Measurements from ENCODE around the gene UBE2O.

The UBE2O gene

DNA sequence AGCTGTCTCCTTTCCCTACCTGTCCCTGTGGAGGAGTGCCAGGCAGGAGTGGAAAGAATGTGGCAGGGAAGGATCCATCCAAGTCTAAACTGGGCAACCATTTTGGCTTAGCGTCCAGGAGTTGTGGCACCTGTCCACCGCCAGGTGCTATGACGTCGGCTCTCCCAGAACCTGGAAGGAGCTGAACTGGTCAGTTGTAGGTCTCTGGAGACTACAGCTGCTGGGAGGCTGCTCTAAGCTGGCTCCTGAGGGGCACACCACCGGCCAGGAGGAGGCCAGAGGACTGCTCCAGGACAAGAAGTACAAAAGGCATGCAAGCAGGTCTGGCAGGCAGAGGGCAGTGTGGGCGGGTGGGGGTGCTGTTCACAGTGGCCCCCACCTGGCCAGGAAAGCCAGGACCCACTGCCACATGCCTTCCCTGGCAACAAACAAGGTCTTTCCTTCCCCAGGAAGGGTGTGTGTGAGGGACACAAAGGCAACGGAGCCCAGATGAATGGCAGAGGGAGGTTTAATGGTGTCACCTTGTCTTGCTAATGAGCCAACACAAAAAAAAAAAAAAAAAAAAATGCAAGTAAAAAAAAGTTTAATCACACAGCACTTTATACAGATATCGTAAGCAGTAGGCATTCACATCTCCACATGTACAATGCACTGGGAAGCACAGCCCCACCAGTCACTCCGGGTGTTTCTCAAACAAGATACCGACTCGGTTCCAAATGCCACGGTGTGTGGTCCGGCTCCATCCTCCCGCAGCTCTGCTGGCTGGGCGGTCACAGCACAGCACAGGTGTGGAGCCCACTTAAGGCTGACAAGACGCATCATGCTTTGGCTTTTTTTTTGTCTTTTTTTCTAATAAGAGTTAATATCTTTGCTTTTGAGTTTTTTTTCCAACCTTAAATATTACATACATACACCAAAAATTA, 63.7 kb downstream of the UBE2O start:
- DNase-seq (ENCODE audit: low read depth), result no peak

DNA sequence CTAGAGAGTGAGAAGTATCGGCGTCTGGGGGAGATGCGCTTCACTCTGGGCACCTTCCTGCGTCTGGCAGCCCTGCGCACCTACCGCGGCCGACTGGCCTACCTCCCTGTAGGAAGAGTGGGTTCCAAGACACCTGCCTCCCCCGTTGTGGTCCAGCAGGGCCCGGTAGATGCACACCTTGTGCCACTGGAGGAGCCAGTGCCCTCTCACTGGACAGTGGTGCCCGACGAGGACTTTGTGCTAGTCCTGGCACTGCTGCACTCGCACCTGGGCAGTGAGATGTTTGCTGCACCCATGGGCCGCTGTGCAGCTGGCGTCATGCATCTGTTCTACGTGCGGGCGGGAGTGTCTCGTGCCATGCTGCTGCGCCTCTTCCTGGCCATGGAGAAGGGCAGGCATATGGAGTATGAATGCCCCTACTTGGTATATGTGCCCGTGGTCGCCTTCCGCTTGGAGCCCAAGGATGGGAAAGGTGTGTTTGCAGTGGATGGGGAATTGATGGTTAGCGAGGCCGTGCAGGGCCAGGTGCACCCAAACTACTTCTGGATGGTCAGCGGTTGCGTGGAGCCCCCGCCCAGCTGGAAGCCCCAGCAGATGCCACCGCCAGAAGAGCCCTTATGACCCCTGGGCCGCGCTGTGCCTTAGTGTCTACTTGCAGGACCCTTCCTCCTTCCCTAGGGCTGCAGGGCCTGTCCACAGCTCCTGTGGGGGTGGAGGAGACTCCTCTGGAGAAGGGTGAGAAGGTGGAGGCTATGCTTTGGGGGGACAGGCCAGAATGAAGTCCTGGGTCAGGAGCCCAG, 65.8 kb downstream of the UBE2O start:
- DNase-seq (ENCODE audit: low read depth), result no peak

DNA sequence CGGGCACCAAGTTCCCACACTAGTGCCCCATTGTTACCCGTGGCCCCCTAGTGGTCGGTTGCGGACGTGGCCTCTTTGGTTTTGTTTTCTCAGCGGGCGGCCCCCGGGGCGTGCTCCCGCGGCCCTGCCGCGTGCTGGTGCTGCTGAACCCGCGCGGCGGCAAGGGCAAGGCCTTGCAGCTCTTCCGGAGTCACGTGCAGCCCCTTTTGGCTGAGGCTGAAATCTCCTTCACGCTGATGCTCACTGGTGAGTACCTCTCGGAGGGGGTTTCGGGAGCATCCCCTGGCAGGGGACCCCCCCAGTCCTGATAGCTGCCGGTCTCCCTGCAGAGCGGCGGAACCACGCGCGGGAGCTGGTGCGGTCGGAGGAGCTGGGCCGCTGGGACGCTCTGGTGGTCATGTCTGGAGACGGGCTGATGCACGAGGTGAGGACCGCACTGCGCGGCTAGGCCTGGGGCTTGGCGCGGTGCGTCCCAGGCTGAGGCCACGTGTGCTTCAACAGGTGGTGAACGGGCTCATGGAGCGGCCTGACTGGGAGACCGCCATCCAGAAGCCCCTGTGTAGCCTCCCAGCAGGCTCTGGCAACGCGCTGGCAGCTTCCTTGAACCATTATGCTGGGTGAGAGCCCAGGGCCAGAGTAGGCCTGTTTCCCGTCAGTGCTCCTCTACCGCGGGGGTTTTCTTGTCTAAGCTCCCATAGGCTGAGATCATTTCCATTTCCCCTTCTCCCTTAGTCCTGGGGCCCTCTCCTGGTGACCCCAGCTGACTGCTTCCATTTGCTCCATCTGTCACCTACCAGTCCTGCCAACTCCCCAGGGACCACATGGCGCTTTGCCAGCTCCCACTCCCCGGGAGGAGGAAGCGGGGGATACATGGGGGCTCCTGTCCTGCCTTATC, 66.8 kb downstream of the UBE2O start:
- DNase-seq (ENCODE audit: low read depth), result peak; percentile 76

DNA sequence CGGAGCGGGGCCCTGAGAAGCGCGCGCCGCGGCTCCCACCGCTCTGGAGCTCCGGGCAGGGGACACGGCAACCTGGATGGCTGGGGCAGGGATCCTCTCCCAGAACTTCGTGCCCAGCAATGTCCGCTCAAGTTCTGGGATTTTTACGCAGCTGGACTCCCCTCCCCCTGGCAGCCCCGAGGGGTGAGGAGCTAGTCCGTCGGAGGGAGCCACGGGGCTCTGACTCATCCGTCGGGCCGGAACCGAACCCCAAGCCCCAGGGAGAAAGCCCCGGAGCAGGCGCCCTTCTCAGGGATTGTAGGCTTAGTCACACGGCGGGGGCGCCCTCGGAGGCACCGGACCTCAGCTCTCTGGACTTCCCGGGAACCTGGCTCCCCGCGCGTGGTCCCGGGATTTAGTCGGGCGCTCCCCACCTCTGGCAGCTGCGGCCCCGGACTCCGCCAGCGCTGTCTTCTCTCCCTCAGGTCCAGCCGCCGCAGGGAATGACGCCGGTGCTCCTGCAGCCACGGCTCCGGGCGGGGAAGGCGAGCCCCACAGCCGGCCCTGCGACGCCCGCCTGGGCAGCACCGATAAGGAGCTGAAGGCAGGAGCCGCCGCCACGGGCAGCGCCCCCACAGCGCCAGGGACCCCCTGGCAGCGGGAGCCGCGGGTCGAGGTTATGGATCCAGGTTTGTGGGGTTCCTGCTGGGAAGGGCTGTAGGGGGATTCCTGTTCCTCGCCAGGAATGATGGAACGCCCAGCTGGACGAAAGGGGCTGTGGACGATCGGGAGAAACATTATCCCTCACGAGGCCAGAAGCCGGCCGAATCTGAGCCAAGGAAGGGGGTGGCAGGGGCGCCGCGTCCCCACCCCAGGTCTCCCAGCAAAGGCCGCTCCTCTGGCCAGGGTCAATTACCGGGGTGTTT, 67.7 kb downstream of the UBE2O start:
- DNase-seq (ENCODE audit: low read depth), result peak; percentile 41

DNA sequence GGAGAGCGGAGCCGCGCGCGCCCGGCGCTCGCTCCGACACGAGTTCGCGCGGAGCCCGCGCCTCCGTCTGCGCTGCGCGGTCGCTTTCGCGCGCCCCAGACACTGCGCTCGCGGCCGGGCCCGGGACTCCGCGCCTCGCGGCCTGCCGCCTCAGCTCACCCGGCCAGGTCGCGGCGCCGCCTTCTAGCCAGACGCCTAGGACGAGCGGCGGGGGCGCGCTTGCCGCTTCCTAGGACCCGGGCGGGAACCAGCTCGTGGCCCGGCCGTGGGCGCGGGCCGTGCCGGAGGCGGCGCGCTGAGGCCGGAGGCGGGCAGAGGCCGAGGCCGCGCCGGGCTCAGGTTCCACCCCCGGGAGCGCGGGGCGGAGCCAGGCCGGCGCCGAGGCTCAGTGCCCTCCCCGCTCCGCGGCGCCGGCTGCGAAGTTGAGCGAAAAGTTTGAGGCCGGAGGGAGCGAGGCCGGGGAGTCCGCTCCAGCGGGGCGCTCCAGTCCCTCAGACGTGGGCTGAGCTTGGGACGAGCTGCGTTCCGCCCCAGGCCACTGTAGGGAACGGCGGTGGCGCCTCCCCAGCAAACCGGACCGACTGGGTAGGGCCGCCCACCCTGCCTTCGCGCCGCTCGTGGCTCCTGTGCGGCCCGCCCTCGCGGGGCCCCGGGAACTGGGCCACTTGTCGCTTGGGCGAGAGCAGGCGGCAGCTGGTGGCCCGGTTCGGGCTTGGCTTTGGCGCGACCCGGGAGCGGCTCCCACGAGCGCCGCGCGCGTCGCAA, 68.5 kb downstream of the UBE2O start, which contains the start of gene SPHK1:
SPHK1 (plus strand) TSS at position 388 of the 765 bp plus-strand sequence. CDS start 1,036 bp downstream, outside the sequence.
- peak; percentile 81 for DNase-seq (ENCODE audit: low read depth)

DNA sequence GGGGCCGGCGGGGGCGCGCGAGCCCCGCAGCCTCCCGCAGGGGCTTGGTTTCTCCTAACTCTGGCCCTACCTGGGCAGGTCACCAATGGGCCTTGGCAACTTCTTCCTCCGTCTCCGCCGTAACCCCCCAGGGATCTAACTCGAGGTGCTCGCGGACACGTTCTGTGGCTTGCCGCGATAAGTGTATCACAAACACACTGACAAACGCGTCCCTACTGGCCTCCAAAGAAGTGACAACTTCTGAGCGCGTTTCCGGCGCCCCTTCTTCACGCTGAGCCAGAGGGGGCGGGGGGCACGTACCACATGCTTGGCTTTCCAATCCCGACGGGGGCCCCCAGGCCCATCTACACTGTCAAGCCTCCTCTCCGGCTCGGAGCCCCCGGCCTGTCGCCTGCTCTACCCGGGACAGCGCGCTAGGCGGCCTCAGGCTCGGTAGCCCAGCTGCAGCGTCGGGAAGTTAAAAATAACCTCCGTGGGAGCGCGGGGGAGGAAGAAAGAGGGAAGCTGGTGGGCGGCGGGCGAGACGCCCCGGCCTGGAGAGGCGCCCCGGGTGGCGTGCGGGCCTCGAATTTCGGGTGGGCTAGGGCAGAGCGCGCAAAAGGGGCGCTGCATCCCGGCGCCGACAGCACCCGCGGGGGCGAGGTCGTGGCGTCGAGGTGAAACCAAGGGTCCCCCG, 69.3 kb downstream of the UBE2O start:
- DNase-seq (ENCODE audit: low read depth), result peak; percentile 52

DNA sequence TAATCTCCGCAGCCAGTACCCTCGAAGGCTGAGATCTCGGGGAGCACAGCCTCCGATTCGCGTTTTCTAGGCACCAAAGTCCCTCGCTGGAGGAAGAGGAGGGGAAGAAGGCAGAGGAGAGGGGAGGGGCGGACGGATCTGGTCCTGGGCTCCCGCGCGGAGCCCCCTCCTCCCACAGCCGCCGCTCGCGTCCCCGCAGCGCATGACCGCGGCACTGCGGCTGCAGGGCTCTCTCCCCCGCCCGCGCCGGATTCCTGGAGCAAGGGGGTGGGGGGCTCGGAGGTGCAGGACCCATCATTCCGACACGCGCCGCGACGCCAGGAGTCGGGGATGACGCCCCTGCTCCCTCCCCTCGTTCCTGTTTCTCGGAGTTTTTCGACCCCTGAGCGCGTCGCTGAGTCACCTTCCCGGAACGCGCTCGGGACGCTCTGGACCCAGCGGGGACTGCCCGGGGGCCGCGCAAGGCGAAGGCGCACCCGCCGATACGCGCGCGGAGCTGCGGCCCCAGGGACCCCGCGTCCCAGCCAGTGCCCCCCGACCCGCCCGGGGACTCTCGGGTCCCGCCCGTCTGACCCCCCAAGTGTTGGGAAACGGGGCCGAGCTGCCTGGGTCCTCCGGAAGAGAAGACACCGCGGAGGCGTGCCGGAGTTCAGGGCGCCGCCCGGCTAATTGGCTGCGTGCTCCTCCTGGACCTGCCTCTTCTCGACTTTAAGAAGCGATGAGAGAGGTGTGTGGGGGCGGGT, 70.0 kb downstream of the UBE2O start:
- DNase-seq (ENCODE audit: low read depth), result peak; percentile 42

DNA sequence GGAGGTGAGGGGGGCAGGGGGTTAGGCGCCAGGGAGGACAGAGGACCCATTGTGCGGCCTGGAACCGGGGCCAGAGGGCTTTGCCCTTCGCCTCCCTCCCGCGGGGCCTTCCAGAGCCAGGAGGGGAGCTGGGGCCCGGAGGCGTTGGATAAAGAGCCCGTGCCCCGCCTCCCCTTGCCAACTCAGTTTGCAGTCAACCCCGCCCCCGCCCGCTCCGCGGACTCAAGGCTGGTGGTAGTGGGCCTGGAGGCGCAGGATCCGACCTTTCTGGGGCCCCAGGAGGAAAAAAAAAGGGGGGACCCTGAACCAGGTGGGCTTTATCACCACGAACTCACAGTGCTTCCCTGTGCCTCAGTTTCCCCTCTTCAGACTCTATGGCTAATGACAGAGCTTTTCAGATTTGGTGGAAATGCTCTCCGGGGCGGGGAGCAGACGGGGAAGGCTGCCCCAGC, 70.6 kb downstream of the UBE2O start:
- no peak for DNase-seq (ENCODE audit: low read depth)

DNA sequence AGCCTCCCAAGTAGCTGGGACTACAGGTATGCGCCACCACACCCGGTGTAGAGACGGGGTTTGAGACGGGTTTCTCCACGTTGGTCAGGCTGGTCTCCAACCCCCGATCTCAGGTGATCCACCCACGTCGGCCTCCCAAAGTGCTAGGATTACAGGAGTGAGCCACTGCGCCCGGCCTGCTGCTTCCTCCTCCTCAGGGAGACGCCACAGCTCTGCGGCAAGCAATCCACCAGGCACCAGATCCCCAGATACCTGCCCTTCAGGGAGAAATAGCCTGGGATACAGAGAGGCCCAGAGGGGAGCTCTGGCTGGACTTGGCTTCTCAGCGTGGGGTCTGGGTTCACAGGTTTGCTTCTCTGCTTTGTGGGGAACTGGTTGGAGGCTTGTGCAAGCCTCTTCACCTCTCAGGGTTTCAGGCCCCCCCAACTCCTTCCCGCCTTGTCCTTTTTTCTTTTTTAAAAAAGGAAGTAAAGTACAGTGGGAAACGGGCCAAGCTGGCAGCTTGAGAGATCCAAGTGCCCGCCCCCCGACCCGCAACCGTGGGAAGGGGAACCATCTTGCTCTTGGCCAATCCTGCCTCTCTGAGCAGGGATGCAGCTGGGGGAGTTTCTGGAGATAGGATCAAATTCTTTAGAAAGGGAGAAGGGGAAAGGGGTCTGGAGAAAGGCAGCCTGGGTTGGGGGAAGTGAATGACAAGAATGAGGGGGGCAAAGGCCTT, 71.2 kb downstream of the UBE2O start:
- DNase-seq (ENCODE audit: low read depth), result no peak

DNA sequence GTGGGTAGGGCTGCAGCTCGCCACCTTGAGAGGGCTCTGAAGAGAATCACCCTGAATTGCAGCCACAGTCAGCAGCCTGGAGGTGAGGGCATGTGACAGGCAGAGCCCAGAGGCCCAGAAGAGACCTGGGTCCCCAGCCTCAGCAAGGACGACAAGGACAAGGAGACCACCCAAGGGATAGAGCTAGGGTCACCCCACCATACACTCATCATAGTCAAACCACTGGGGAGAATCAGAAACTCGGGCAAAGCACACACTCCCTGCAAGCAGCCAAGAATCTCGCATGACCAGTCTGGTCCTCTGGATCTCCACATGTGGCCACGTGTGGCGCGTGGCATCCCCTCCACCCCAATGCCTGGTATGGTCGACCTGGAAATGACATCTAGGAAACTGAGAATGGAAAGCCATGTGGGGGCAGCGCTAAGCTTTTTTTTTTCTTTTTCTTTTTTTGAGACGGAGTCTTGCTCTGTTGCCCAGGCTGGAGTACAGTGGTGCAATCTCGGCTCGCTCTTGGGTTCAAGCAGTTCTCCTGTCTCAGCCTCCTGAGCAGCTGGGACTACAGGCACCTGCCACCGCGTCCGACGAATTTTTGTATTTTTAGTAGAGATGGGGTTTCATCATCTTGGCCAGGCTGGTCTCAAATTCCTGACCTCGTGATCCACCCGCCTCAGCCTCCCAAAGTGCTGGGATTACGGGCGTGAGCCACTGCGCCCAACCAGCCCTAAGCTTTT, 73.1 kb downstream of the UBE2O start:
- DNase-seq (ENCODE audit: low read depth), result no peak

DNA sequence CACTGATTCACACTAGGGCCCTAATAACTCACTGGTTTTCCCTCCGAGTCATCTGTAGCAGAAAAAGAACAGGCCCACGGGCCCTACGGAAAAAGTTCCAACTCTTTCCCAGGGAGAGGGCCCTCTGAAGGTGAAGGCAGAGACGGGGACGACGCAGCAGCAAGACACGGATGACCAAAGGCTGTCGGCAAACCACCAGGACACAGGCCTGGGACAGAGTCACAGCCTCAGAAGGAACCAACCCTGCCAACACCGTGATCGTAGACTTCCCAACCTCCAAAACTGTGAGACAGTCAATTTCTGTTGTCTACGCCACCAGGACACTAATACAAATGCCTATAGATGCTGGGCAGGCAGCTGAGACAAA, 73.7 kb downstream of the UBE2O start:
- no peak for DNase-seq (ENCODE audit: low read depth)

DNA sequence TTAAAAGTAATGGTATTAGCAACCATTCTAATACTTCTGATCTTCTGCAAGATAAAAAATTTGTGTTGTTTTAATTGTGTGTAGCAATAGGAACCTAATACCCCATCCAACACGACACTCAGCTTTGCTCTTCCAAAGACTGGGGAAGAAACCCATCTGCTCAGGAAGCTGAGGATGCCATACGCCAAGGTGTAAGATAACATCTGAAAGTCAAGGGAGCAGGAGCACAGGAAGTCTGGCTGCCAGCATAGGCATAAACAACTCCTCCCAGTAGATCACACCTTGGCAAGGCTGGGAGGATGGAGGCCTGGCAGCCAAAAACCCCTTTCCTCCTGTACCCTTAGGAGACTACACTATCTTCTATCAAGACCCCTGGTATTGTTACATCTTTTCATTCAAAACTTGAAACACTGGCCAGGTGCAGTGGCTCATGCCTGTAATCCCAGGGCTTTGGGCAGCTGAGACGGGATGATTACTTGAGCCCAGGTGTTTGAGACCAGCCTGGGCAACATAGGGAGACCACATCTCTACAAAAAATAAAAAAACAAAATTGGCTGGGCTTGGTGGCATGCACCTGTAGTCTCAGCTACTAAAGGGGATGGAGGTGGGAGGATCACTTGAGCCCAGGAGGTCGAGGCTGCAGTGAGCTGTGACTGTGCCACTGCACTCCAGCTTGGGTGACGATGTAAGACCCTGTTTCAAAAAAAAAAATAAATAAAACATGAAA, 74.2 kb downstream of the UBE2O start:
- DNase-seq (ENCODE audit: low read depth), result no peak

DNA sequence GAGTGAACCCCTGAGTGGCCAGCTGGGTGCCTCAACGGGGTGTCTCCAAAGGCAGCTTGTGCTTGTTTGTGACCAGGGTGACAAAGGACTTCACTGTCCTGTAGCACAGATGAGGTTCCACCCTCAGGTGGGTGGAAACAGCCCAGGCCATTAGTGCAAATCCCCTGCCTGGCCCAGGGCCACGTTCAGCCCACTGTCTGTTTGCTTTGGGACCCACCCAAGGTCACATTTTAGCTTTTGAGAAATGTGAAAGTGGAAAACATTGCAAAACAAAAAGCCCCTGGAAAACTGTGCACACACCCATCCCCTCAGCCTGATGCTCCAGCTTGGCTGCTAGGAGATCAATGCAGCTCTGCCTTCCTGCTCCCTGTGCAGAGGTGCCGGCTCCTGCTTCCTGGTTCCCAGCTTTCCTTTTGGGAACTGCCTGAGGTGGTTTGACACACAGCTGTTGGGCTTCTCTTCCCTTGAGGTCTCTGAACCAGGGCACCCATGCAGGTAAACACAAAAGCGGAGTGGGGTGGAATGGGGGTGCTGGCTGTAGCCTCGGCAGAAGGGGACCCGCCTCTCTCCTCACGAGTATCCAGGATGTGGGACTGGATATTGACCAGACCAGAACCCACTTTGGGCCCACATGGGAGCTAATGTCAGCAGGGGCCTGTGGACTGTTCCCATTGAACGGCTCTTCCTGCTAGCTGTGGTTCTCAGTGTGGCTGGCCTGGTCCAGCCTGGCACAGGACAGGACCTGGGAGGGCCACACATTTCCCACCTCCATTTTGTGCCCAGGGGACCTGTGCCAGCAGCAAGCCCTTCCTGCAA, 76.4 kb downstream of the UBE2O start:
- no peak for DNase-seq (ENCODE audit: low read depth)

DNA sequence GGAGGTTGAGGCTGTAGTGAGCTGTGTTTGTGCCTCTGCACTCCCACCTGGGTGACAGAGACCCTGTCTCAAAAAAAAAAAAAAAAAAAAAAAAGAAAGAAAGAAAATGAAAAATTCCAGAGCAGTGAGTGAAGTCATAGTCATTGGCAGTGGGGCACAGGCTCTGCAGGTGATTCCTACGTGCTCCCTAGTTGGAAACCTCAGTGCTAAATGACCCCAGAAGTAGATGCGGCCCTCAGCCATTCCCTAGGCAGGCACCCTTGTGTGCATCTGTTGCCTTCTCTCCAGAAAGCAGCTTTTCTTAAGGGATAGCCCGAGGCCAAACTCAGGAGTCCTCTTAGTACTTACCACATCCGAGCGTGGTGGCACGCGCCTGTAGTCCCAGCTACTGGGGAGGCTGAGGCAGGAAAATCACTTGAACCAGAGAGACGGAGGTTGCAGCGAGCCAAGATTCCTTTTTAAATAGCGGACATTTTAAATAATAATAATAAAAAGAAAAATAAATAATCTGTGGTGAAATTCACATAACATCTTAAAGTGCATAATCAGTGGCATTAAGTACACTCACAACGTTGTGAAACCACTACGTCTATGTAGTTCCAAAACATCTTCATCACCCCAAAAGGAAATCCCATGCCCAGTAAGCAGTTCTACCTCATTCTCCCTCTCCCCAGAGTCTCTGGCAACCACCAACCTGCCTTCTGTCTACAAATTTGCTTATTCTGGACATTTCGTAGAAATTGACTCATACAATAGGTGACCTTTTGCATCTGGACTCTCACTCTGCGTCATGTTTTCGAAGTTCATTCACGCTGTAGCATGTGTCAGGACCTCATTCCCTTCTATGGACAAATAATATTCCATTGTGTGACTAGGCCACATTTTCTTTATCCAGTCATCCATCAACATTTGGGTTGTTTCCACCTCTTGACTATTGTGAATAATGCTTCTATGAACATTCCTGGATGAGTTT, 81.0 kb downstream of the UBE2O start:
- peak; percentile 94 for DNase-seq (ENCODE audit: low read depth)
